ENCODE results near the gene ZNF524.
"Not testable (repeated sequence)": the region's sequence is repeated elsewhere in the genome, so short reads cannot be mapped to it uniquely, and the experiment has no call there.

Gene ZNF524

DNA sequence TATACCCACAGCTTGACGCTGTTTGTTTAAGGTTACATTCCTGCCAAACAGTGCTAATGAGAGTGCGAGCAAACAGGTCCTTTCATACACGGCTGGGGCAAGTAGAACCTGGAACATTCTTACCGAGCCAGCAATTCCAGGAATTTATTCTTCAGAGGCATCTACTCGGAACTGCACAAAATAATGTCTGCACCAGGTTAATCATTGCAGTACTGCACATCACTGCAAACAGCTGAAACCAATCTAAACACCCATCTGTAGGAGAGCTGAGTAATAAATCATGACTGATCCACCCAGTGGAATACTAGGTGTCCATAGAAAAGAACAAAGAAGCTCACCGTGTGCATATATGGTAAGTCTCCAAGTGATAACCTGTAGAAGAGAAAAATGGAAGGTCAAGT is 18.3 kb upstream of the ZNF524 start:
- Histone ChIP-seq H3K4me3 (ENCODE audit: low read length) (no peak overlapping the region), H3K4me1 (ENCODE audit: control insufficient read depth, insufficient read depth, low read length) (0 out of 2 replicates have a peak, but pooled peaks cover 1% of the 10 kb centered on the region), H3K36me3 (ENCODE audit: control insufficient read depth, insufficient read depth, low read length) (peaks cover 19% of the 10 kb centered on the region), H3K9me3 (ENCODE audit: control insufficient read depth, insufficient read depth, low read length) (no peaks in the 10 kb centered on the region), H3K27me3 (ENCODE audit: control insufficient read depth, insufficient read depth, low read length) (no peaks in the 10 kb centered on the region), H3K27ac (ENCODE audit: low read length) (no peak overlapping the region)
- no CpG with 5 or more reads among the region's 6 CpGs for WGBS (ENCODE audit: insufficient coverage, insufficient read length)
- DNase-seq (ENCODE audit: low read depth, low spot score), result no peak

- not testable (repeated sequence) for H3K27me3 ChIP-seq (ENCODE audit: control insufficient read depth, insufficient read depth, low read length); H3K27ac ChIP-seq (ENCODE audit: low read length); H3K4me3 ChIP-seq (ENCODE audit: low read length); DNase-seq (ENCODE audit: low read depth, low spot score); H3K9me3 ChIP-seq (ENCODE audit: control insufficient read depth, insufficient read depth, low read length); H3K4me1 ChIP-seq (ENCODE audit: control insufficient read depth, insufficient read depth, low read length)
- WGBS (ENCODE audit: insufficient coverage, insufficient read length), result no CpG with 5 or more reads among the region's 4 CpGs
- H3K36me3 ChIP-seq (ENCODE audit: control insufficient read depth, insufficient read depth, low read length), result peaks cover 15% of the 10 kb centered on the region
These were observed 17.8 kb upstream of the ZNF524 start for GRCh38 chr19:55582284-55582683.

- H3K9me3 ChIP-seq (ENCODE audit: control insufficient read depth, insufficient read depth, low read length); H3K4me3 ChIP-seq (ENCODE audit: low read length); H3K4me1 ChIP-seq (ENCODE audit: control insufficient read depth, insufficient read depth, low read length); H3K27ac ChIP-seq (ENCODE audit: low read length); H3K36me3 ChIP-seq (ENCODE audit: control insufficient read depth, insufficient read depth, low read length); H3K27me3 ChIP-seq (ENCODE audit: control insufficient read depth, insufficient read depth, low read length); DNase-seq (ENCODE audit: low read depth, low spot score): not testable (repeated sequence)
- WGBS (ENCODE audit: insufficient coverage, insufficient read length), result no CpG with 5 or more reads among the region's 8 CpGs
These were observed 16.2 kb upstream of the ZNF524 start for GRCh38 chr19:55583897-55584296.

- Histone ChIP-seq H3K36me3 (ENCODE audit: control insufficient read depth, insufficient read depth, low read length) (no peaks in the 10 kb centered on the region), H3K4me1 (ENCODE audit: control insufficient read depth, insufficient read depth, low read length) (0 out of 2 replicates have a peak, but pooled peaks cover 1% of the 10 kb centered on the region), H3K27me3 (ENCODE audit: control insufficient read depth, insufficient read depth, low read length) (no peaks in the 10 kb centered on the region), H3K4me3 (ENCODE audit: low read length) (no peak overlapping the region), H3K27ac (ENCODE audit: low read length) (no peak overlapping the region), H3K9me3 (ENCODE audit: control insufficient read depth, insufficient read depth, low read length) (no peaks in the 10 kb centered on the region)
- no peak for DNase-seq (ENCODE audit: low read depth, low spot score)
- no CpG with 5 or more reads among the region's 11 CpGs for WGBS (ENCODE audit: insufficient coverage, insufficient read length)
These were observed 15.2 kb upstream of the ZNF524 start for GRCh38 chr19:55584871-55585270.

GRCh38 chr19:55585658-55586339 is 14.3 kb upstream of the ZNF524 start:
- WGBS (ENCODE audit: insufficient coverage, insufficient read length), result no CpG with 5 or more reads among the region's 36 CpGs
- no peak for DNase-seq (ENCODE audit: low read depth, low spot score)
- Histone ChIP-seq H3K4me3 (ENCODE audit: low read length) (peak overlapping the region; percentile 50; the same call in 1 of the 2 replicates), H3K27ac (ENCODE audit: low read length) (no peak overlapping the region), H3K4me1 (ENCODE audit: control insufficient read depth, insufficient read depth, low read length) (0 out of 2 replicates have a peak, but pooled peaks cover 4% of the 10 kb centered on the region), H3K36me3 (ENCODE audit: control insufficient read depth, insufficient read depth, low read length) (no peaks in the 10 kb centered on the region), H3K9me3 (ENCODE audit: control insufficient read depth, insufficient read depth, low read length) (no peaks in the 10 kb centered on the region), H3K27me3 (ENCODE audit: control insufficient read depth, insufficient read depth, low read length) (no peaks in the 10 kb centered on the region)

DNA sequence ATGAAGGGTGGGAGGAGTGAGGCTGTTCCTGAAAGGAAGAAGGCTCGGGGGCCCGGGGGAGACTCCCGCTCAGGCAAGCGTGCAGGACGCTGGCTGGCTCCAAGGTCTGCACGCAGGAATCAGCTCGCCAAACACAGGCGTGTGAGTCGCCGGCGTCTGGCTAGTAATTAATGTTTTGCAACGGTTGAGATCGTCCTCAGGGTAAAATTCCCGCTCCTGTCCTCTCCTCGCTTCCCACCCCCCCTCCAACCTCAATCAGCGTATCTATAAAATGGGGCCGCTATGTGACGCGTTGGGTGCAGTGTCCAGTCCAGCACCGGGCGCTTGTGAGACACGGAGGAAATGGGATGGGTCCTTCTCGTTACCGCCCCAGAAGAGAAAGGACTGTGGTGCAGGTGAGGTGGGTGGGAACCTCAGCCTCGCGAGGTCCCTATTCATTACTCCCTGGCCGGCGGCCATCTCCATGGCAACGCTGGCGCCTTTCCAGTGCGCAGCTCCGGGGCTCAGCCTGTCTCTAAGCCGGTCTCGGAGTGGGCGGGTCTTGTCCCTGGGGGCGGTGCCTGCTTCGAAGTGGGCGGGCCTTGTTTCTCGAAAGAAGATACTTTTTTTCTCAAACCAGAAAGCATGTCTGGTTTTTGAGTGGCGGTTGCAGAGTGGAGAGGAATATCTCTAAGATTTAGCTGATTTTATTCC is 13.0 kb upstream of the ZNF524 start:
- H3K36me3 ChIP-seq (ENCODE audit: control insufficient read depth, insufficient read depth, low read length), result no peaks in the 10 kb centered on the region
- no CpG with 5 or more reads among the region's 40 CpGs for WGBS (ENCODE audit: insufficient coverage, insufficient read length)
- no peak overlapping the region for H3K27ac ChIP-seq (ENCODE audit: low read length)
- H3K4me1 ChIP-seq (ENCODE audit: control insufficient read depth, insufficient read depth, low read length), result 0 out of 2 replicates have a peak, but pooled peaks cover 4% of the 10 kb centered on the region
- DNase-seq (ENCODE audit: low read depth, low spot score), result peak; percentile 94
- H3K27me3 ChIP-seq (ENCODE audit: control insufficient read depth, insufficient read depth, low read length), result no peaks in the 10 kb centered on the region
- no peaks in the 10 kb centered on the region for H3K9me3 ChIP-seq (ENCODE audit: control insufficient read depth, insufficient read depth, low read length)
- H3K4me3 ChIP-seq (ENCODE audit: low read length), result peak overlapping the region; percentile 19; the same call in 1 of the 2 replicates

- no CpG with 5 or more reads among the region's 8 CpGs for WGBS (ENCODE audit: insufficient coverage, insufficient read length)
- Histone ChIP-seq H3K4me3 (ENCODE audit: low read length) (no peak overlapping the region), H3K4me1 (ENCODE audit: control insufficient read depth, insufficient read depth, low read length) (0 out of 2 replicates have a peak, but pooled peaks cover 6% of the 10 kb centered on the region), H3K27ac (ENCODE audit: low read length) (no peak overlapping the region), H3K36me3 (ENCODE audit: control insufficient read depth, insufficient read depth, low read length) (no peaks in the 10 kb centered on the region; the same call in 1 of the 2 replicates), H3K9me3 (ENCODE audit: control insufficient read depth, insufficient read depth, low read length) (no peaks in the 10 kb centered on the region), H3K27me3 (ENCODE audit: control insufficient read depth, insufficient read depth, low read length) (no peaks in the 10 kb centered on the region)
- DNase-seq (ENCODE audit: low read depth, low spot score), result no peak
These were observed 11.3 kb upstream of the ZNF524 start for GRCh38 chr19:55588738-55589137.

GRCh38 chr19:55590109-55590508 is 10.0 kb upstream of the ZNF524 start:
- H3K27me3 ChIP-seq (ENCODE audit: control insufficient read depth, insufficient read depth, low read length), result no peaks in the 10 kb centered on the region
- no CpG with 5 or more reads among the region's 7 CpGs for WGBS (ENCODE audit: insufficient coverage, insufficient read length)
- H3K36me3 ChIP-seq (ENCODE audit: control insufficient read depth, insufficient read depth, low read length), result no peaks in the 10 kb centered on the region; the same call in 1 of the 2 replicates
- no peak overlapping the region for H3K27ac ChIP-seq (ENCODE audit: low read length)
- no peak overlapping the region for H3K4me3 ChIP-seq (ENCODE audit: low read length)
- DNase-seq (ENCODE audit: low read depth, low spot score), result no peak
- H3K9me3 ChIP-seq (ENCODE audit: control insufficient read depth, insufficient read depth, low read length), result no peaks in the 10 kb centered on the region
- 0 out of 2 replicates have a peak, but pooled peaks cover 6% of the 10 kb centered on the region for H3K4me1 ChIP-seq (ENCODE audit: control insufficient read depth, insufficient read depth, low read length)

- DNase-seq (ENCODE audit: low read depth, low spot score), result no peak
- H3K36me3 ChIP-seq (ENCODE audit: control insufficient read depth, insufficient read depth, low read length), result no peaks in the 10 kb centered on the region; the same call in 1 of the 2 replicates
- H3K27me3 ChIP-seq (ENCODE audit: control insufficient read depth, insufficient read depth, low read length), result no peaks in the 10 kb centered on the region
- no peaks in the 10 kb centered on the region for H3K9me3 ChIP-seq (ENCODE audit: control insufficient read depth, insufficient read depth, low read length)
- 0 out of 2 replicates have a peak, but pooled peaks cover 5% of the 10 kb centered on the region for H3K4me1 ChIP-seq (ENCODE audit: control insufficient read depth, insufficient read depth, low read length)
- H3K27ac ChIP-seq (ENCODE audit: low read length), result no peak overlapping the region
- no peak overlapping the region for H3K4me3 ChIP-seq (ENCODE audit: low read length)
- no CpG with 5 or more reads among the region's 10 CpGs for WGBS (ENCODE audit: insufficient coverage, insufficient read length)
These were observed 9.5 kb upstream of the ZNF524 start for GRCh38 chr19:55590617-55591016.

DNA sequence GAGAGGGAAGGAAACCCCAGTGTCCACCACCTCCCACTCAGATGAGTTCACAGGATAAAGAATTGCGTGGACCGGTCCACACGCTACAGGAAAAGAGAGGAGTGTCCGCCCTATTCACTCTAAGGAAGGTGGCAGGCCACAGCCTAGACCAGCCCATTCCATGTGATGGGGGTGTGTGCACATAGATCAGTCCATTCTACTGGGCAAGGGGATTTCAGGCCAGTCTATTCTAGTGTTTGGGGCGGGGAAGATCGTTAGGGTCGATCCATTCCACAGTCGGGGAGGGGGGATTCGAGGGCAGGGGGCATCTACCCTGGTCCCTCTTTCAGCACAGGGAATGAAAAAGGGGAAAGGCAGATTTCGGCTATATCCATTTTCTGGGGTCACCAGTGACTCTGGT is 8.5 kb upstream of the ZNF524 start:
- H3K36me3 ChIP-seq (ENCODE audit: control insufficient read depth, insufficient read depth, low read length), result no peaks in the 10 kb centered on the region; the same call in 1 of the 2 replicates
- no peaks in the 10 kb centered on the region for H3K9me3 ChIP-seq (ENCODE audit: control insufficient read depth, insufficient read depth, low read length)
- 0 out of 2 replicates have a peak, but pooled peaks cover 5% of the 10 kb centered on the region for H3K4me1 ChIP-seq (ENCODE audit: control insufficient read depth, insufficient read depth, low read length)
- H3K27me3 ChIP-seq (ENCODE audit: control insufficient read depth, insufficient read depth, low read length), result no peaks in the 10 kb centered on the region
- no peak for DNase-seq (ENCODE audit: low read depth, low spot score)
- WGBS (ENCODE audit: insufficient coverage, insufficient read length), result no CpG with 5 or more reads among the region's 10 CpGs
- no peak overlapping the region for H3K4me3 ChIP-seq (ENCODE audit: low read length)
- no peak overlapping the region for H3K27ac ChIP-seq (ENCODE audit: low read length)
